IMR-90 (cell line): ENCODE results near the gene FBXO31. TPM values are rescaled to one million over a fixed set of nuclear protein-coding genes. Genes with fewer than 3 reads are reported as not detected.

ENCODE experiments used
- ATAC-seq: fragments of 200-7000 bp; cut with Tn5 transposase; 2 replicates; pipeline ENCODE4 v1.9.1; 2020; ENCODE audit warnings: low read depth, mild to moderate bottlenecking, moderate library complexity
- BruUV-seq: library from RNA; stranded (reverse); fragments of 400-500 nt; replicated peaks from 2 replicates; lab custom pipeline; 2021; lab: Mats Ljungman, UMichigan
- CTCF ChIA-PET: fragments of 300-600 bp; formaldehyde crosslinking; extraction: SDS; loops from one replicate; lab custom pipeline; 2021; ENCODE audit warnings: antibody characterized with exemption; lab: Yijun Ruan, JAX
- POLR2A ChIA-PET: fragments of 300-600 bp; sonication (Branson Sonifier 250); formaldehyde crosslinking; loops from one replicate; lab custom pipeline; 2022; ENCODE audit warnings: antibody characterized with exemption; ENCODE audit not compliant: unreplicated experiment; lab: Charles Lee
- DNase-seq: peaks from one replicate; pipeline ENCODE4 v3.0.0; 2013
- H2AFZ ChIP-seq: replicated peaks from 2 replicates; pipeline ENCODE3; 2013; ENCODE audit warnings: low read length, mild to moderate bottlenecking; ENCODE audit not compliant: poor library complexity
- H2AK5ac ChIP-seq: 2 replicates; pipeline ENCODE4 v1.6.1; 2013; ENCODE audit warnings: low read depth, low read length, inconsistent platforms
- H2AK9ac ChIP-seq: replicated peaks from 2 replicates; pipeline ENCODE3; 2013; ENCODE audit warnings: mild to moderate bottlenecking, low read depth, low read length, moderate library complexity; ENCODE audit not compliant: poor library complexity
- H2BK120ac ChIP-seq: 2 replicates; pipeline ENCODE4 v1.6.1; 2013; ENCODE audit warnings: low read depth, low read length, inconsistent platforms
- H2BK15ac ChIP-seq: 3 replicates; pipeline ENCODE4 v1.6.1; 2013; ENCODE audit warnings: low read depth, low read length, inconsistent platforms
- H2BK20ac ChIP-seq: 2 replicates; pipeline ENCODE4 v1.6.1; 2013; ENCODE audit warnings: low read depth, mild to moderate bottlenecking, inconsistent platforms, low read length, moderate library complexity
- H2BK5ac ChIP-seq: 2 replicates; pipeline ENCODE4 v1.6.1; 2013; ENCODE audit warnings: mild to moderate bottlenecking, low read depth, low read length, inconsistent platforms; ENCODE audit not compliant: poor library complexity, severe bottlenecking
- H3K14ac ChIP-seq: replicated peaks from 2 replicates; pipeline ENCODE4 v1.6.1; 2013; ENCODE audit warnings: low read depth, low read length, inconsistent platforms
- H3K18ac ChIP-seq: 2 replicates; pipeline ENCODE4 v1.6.1; 2013; ENCODE audit warnings: low read depth, low read length, control low read depth
- H3K23ac ChIP-seq: 2 replicates; pipeline ENCODE4 v1.6.1; 2013; ENCODE audit warnings: low read depth, low read length, inconsistent platforms
- H3K27ac ChIP-seq: 2 replicates; pipeline ENCODE4 v1.5.1; 2013; ENCODE audit warnings: mild to moderate bottlenecking, control low read depth, low read length; ENCODE audit not compliant: insufficient read depth
- H3K27me3 ChIP-seq: 2 replicates; pipeline ENCODE4 v1.6.1; 2013; ENCODE audit warnings: low read length; ENCODE audit not compliant: control insufficient read depth, insufficient read depth
- H3K36me3 ChIP-seq: 2 replicates; pipeline ENCODE4 v1.6.1; 2013; ENCODE audit warnings: low read length, mixed read lengths; ENCODE audit not compliant: control insufficient read depth, insufficient read depth
- H3K4ac ChIP-seq: 2 replicates; pipeline ENCODE4 v1.6.1; 2013; ENCODE audit warnings: low read depth, low read length, inconsistent platforms
- H3K4me1 ChIP-seq: 2 replicates; pipeline ENCODE4 v1.6.1; 2013; ENCODE audit warnings: low read length, mixed read lengths; ENCODE audit not compliant: control insufficient read depth, insufficient read depth
- H3K4me2 ChIP-seq: 2 replicates; pipeline ENCODE4 v1.6.1; 2013; ENCODE audit warnings: low read depth, mild to moderate bottlenecking, control low read depth, low read length, moderate library complexity
- H3K4me3 ChIP-seq: 2 replicates; pipeline ENCODE4 v1.5.1; 2013; ENCODE audit warnings: low read depth, mild to moderate bottlenecking, control low read depth, low read length, moderate library complexity; ENCODE audit not compliant: insufficient read depth
- H3K56ac ChIP-seq: 2 replicates; pipeline ENCODE4 v1.6.1; 2013; ENCODE audit warnings: low read length, inconsistent platforms; ENCODE audit not compliant: insufficient read depth; ENCODE audit errors: extremely low read depth
- H3K79me1 ChIP-seq, 2 experiments: 2 replicates each; pipeline ENCODE4 v1.6.1; 2013; ENCODE audit warnings: low read length in 2 of 2, inconsistent platforms in 1 of 2, low read depth in 1 of 2
- H3K9ac ChIP-seq: 2 replicates; pipeline ENCODE4 v1.6.1; 2013; ENCODE audit warnings: low read depth, low read length, control low read depth
- H3K9me1 ChIP-seq: 2 replicates; pipeline ENCODE4 v1.6.1; 2013; ENCODE audit warnings: low read length, inconsistent platforms; ENCODE audit not compliant: insufficient read depth
- H3K9me3 ChIP-seq: 2 replicates; pipeline ENCODE4 v1.6.1; 2013; ENCODE audit warnings: low read length; ENCODE audit not compliant: control insufficient read depth, insufficient read depth
- H4K20me1 ChIP-seq: 2 replicates; pipeline ENCODE4 v1.6.1; 2013; ENCODE audit warnings: low read length, inconsistent platforms; ENCODE audit not compliant: insufficient read depth
- H4K5ac ChIP-seq: 2 replicates; pipeline ENCODE4 v1.6.1; 2013; ENCODE audit warnings: mild to moderate bottlenecking, low read depth, low read length, control low read depth
- H4K8ac ChIP-seq, 2 experiments: 2 replicates each; pipeline ENCODE4 v1.6.1; 2013; ENCODE audit warnings: low read depth in 2 of 2, low read length in 2 of 2, control low read depth in 1 of 2, inconsistent platforms in 1 of 2
- H4K91ac ChIP-seq: 2 replicates; pipeline ENCODE4 v1.6.1; 2013; ENCODE audit warnings: low read depth, low read length, inconsistent platforms; ENCODE audit not compliant: insufficient read depth
- CEBPB ChIP-seq: IDR thresholded peaks from 2 replicates; pipeline ENCODE4 v1.6.1; 2012; ENCODE audit warnings: low read depth, low read length, improper control_type of control experiment
- CHD1 ChIP-seq: IDR thresholded peaks from 2 replicates; pipeline ENCODE4 v1.6.1; 2012; ENCODE audit warnings: low read depth, low read length, improper control_type of control experiment
- FOS ChIP-seq: fragments of 150-350 bp; IDR thresholded peaks from 2 replicates; pipeline ENCODE4 v1.6.1; 2016; ENCODE audit warnings: low read depth, low read length
- MAFK ChIP-seq: IDR thresholded peaks from 2 replicates; pipeline ENCODE4 v1.6.1; 2012; ENCODE audit warnings: low read depth, low read length, improper control_type of control experiment
- MXI1 ChIP-seq: IDR thresholded peaks from 2 replicates; pipeline ENCODE4 v1.6.1; 2012; ENCODE audit warnings: low read depth, mild to moderate bottlenecking, low read length, moderate library complexity, borderline replicate concordance
- RAD21 ChIP-seq: IDR thresholded peaks from 2 replicates; pipeline ENCODE4 v1.6.1; 2012; ENCODE audit warnings: low read length, improper control_type of control experiment
- RCOR1 ChIP-seq: IDR thresholded peaks from 2 replicates; pipeline ENCODE4 v1.6.1; 2012; ENCODE audit warnings: mild to moderate bottlenecking, low read length, improper control_type of control experiment; ENCODE audit not compliant: insufficient replicate concordance
- RFX5 ChIP-seq: IDR thresholded peaks from 2 replicates; pipeline ENCODE4 v1.8.0; 2012; ENCODE audit warnings: low read depth, mild to moderate bottlenecking, low read length, moderate library complexity
- SMC3 ChIP-seq: fragments of 150-350 bp; IDR thresholded peaks from 2 replicates; pipeline ENCODE4 v1.6.1; 2016; ENCODE audit warnings: low read depth, mild to moderate bottlenecking, antibody characterized with exemption, low read length, moderate library complexity
- WGBS, 2 experiments: methylation state at CpG; one replicate each; pipeline versions ENCODE4 v1.1.5 to v1.1.7; 2013; ENCODE audit warnings: missing lambda C conversion rate in 2 of 2; ENCODE audit not compliant: insufficient read length in 1 of 2; ENCODE audit errors: extremely low coverage in 2 of 2; 5-methylcytosine and 5-hydroxymethylcytosine counted together
- dilution Hi-C: fragments of 300-500 bp; cut with HindIII; formaldehyde crosslinking; loops from one replicate; pipeline ENCODE4 v1.14.3; 2018; ENCODE audit warnings: low sequenced_read_pairs; ENCODE audit not compliant: unreplicated experiment
- in situ Hi-C: fragments of 300-500 bp; cut with MboI; formaldehyde crosslinking; loops from 3 replicates; pipeline ENCODE4 v1.14.3; 2019; ENCODE audit warnings: low sequenced_read_pairs, inconsistent platforms, mixed read lengths
- intact Hi-C: fragments of 100-400 bp; cut with micrococcal nuclease; formaldehyde crosslinking; loops from 2 replicates; pipeline ENCODE4 v1.10.0; 2022
- polyA plus RNA-seq, 3 experiments: library from polyadenylated mRNA; depleted of rRNA; stranded (reverse); fragments of >200 nt; gene quantifications; 2 replicates each; pipeline ENCODE4 v1.2.3, GENCODE V29; 2012; ENCODE audit warnings: low replicate concordance in 1 of 3
- total RNA-seq: library from RNA; depleted of rRNA; stranded (reverse); fragments of >200 nt; gene quantifications from 2 replicates; pipeline ENCODE4 v1.2.3, GENCODE V29; 2012
- TF ChIP-seq, protein P1 (sequence below): fragments of 150-350 bp; IDR thresholded peaks from 2 replicates; pipeline ENCODE4 v1.6.1; 2016; ENCODE audit warnings: low read depth, mild to moderate bottlenecking, low read length, moderate library complexity, borderline replicate concordance
- TF ChIP-seq, protein P2 (sequence below): conservative IDR thresholded peaks from 2 replicates; pipeline ENCODE4 v1.5.1; 2012; ENCODE audit warnings: mild to moderate bottlenecking, low read depth, low read length, improper control_type of control experiment

FBXO31 gene
- total and polyA plus RNA-seq, 2 of the 4 experiments (the other 2 are of a cell fraction): 10.4 to 16.9 TPM

GRCh38 chr16:87420026-87421002 is 36.7 kb upstream of the FBXO31 start (continued):
- TF ChIP-seq MAFK (no peak), CEBPB (no peak)

- Histone ChIP-seq H2AK5ac (no peak overlapping the region), H2BK5ac (no peak overlapping the region), H2BK120ac (no peak overlapping the region), H4K20me1 (peaks cover 12% of the 10 kb centered on the region), H2AFZ (no peak overlapping the region), H3K4me3 (no peak overlapping the region), H4K8ac (no peak overlapping the region), H3K27ac (no peak overlapping the region), H4K91ac (no peak overlapping the region), H3K18ac (no peak overlapping the region), H3K14ac (no peak overlapping the region), H3K9ac (no peak overlapping the region), H3K36me3 (peaks cover 50% of the 10 kb centered on the region), H3K9me1 (no peaks in the 10 kb centered on the region; the same call in 1 of the 2 replicates), H3K4me1 (no peaks in the 10 kb centered on the region), H2AK9ac (no peak overlapping the region), H3K4ac (no peak overlapping the region), H3K4me2 (no peak overlapping the region), H3K27me3 (no peaks in the 10 kb centered on the region), H3K23ac (no peak overlapping the region), H3K9me3 (no peaks in the 10 kb centered on the region), H4K5ac (no peak overlapping the region), H2BK20ac (no peak overlapping the region), H3K56ac (no peak overlapping the region), H2BK15ac (no peak overlapping the region), H3K79me1 (peaks cover 0 to 11% of the 10 kb centered on the region in 2 experiments; a peak in 3 of 4 replicates)
- dilution Hi-C loops: no loop called here
- DNase-seq: no peak
- ChIA-PET CTCF (no interaction called here), POLR2A (no interaction called here)
- no TSS peak for BruUV-seq
- WGBS, 2 experiments: no CpG with 5 or more reads among the region's 6 CpGs
- no peak for ATAC-seq
- in situ Hi-C loops: loop anchor here (5.0 to 25.0 kb wide), 2 partner anchors 219 to 344 kb away; partner anchors contain the start of gene KLHDC4
- intact Hi-C loops: loop anchor here (5.0 kb wide), 1 partner anchor 349 kb away; the partner anchor contains the start of gene KLHDC4
- TF ChIP-seq, protein P1, sequence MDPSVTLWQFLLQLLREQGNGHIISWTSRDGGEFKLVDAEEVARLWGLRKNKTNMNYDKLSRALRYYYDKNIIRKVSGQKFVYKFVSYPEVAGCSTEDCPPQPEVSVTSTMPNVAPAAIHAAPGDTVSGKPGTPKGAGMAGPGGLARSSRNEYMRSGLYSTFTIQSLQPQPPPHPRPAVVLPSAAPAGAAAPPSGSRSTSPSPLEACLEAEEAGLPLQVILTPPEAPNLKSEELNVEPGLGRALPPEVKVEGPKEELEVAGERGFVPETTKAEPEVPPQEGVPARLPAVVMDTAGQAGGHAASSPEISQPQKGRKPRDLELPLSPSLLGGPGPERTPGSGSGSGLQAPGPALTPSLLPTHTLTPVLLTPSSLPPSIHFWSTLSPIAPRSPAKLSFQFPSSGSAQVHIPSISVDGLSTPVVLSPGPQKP: no peak
- TF ChIP-seq, protein P2, sequence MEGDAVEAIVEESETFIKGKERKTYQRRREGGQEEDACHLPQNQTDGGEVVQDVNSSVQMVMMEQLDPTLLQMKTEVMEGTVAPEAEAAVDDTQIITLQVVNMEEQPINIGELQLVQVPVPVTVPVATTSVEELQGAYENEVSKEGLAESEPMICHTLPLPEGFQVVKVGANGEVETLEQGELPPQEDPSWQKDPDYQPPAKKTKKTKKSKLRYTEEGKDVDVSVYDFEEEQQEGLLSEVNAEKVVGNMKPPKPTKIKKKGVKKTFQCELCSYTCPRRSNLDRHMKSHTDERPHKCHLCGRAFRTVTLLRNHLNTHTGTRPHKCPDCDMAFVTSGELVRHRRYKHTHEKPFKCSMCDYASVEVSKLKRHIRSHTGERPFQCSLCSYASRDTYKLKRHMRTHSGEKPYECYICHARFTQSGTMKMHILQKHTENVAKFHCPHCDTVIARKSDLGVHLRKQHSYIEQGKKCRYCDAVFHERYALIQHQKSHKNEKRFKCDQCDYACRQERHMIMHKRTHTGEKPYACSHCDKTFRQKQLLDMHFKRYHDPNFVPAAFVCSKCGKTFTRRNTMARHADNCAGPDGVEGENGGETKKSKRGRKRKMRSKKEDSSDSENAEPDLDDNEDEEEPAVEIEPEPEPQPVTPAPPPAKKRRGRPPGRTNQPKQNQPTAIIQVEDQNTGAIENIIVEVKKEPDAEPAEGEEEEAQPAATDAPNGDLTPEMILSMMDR: no peak
- no peak for TF ChIP-seq RCOR1
- TF ChIP-seq SMC3: no peak
- no peak for TF ChIP-seq FOS
- TF ChIP-seq CHD1: no peak
- no peak for TF ChIP-seq RFX5
- TF ChIP-seq RAD21: no peak
- TF ChIP-seq MXI1: no peak
Observed at GRCh38 chr16:87418644-87419043, 35.1 kb upstream of the FBXO31 start.
